SK-N-SH treated with all-trans-retinoic acid at 6 μM for 48 hours (cell line): ENCODE data around the gene BTNL9.

Source experiments
- ATAC-seq: fragments of 200-7000 bp; cut with Tn5 transposase; 3 replicates; pipeline ENCODE4 v1.9.1; 2020; ENCODE audit warnings: mild to moderate bottlenecking, moderate library complexity
- ARNTL ChIP-seq: fragments of 450-650 bp; formaldehyde crosslinking; IDR thresholded peaks from 2 replicates; pipeline ENCODE4 v1.5.0; 2020; ENCODE audit warnings: low read depth, mild to moderate bottlenecking, moderate library complexity, borderline replicate concordance
- BACH2 ChIP-seq: fragments of 250-450 bp; sonication (Bioruptor Pico); IDR thresholded peaks from 2 replicates; pipeline ENCODE4 v1.9.0; 2021; ENCODE audit warnings: mild to moderate bottlenecking, borderline replicate concordance
- CSDC2 ChIP-seq: fragments of 250-450 bp; sonication (Bioruptor Pico); IDR thresholded peaks from 2 replicates; pipeline ENCODE4 v1.5.0; 2020; ENCODE audit warnings: mild to moderate bottlenecking, moderate library complexity
- ESRRG ChIP-seq: fragments of 250-450 bp; sonication (Bioruptor Pico); IDR thresholded peaks from 2 replicates; pipeline ENCODE4 v1.6.1; 2021; ENCODE audit warnings: mild to moderate bottlenecking
- ISL1 ChIP-seq: fragments of 250-450 bp; sonication (Bioruptor Pico); IDR thresholded peaks from 2 replicates; pipeline ENCODE4 v2.1.2; 2022; ENCODE audit warnings: mild to moderate bottlenecking, moderate library complexity
- SNAI2 ChIP-seq: fragments of 250-450 bp; sonication (Bioruptor Pico); IDR thresholded peaks from 2 replicates; pipeline ENCODE4 v1.5.0; 2020; ENCODE audit warnings: mild to moderate bottlenecking, moderate library complexity
- TCF4 ChIP-seq: fragments of 250-450 bp; sonication (Bioruptor Pico); IDR thresholded peaks from 2 replicates; pipeline ENCODE4 v1.8.0; 2021; ENCODE audit warnings: mild to moderate bottlenecking, moderate library complexity, borderline replicate concordance
- TOX ChIP-seq: fragments of 250-450 bp; sonication (Bioruptor Pico); IDR thresholded peaks from 2 replicates; pipeline ENCODE4 v1.8.0; 2021; ENCODE audit warnings: mild to moderate bottlenecking, moderate library complexity, borderline replicate concordance
- ZC3H10 ChIP-seq: fragments of 250-450 bp; sonication (Bioruptor Pico); IDR thresholded peaks from 2 replicates; pipeline ENCODE4 v1.5.1; 2021; ENCODE audit warnings: mild to moderate bottlenecking, moderate library complexity
- ZFP3 ChIP-seq: fragments of 250-450 bp; sonication (Bioruptor Pico); IDR thresholded peaks from 2 replicates; pipeline ENCODE4 v1.5.0; 2020; ENCODE audit warnings: mild to moderate bottlenecking, moderate library complexity
- ZFP30 ChIP-seq: fragments of 450-650 bp; formaldehyde crosslinking; IDR thresholded peaks from 2 replicates; pipeline ENCODE4 v1.5.0; 2022; ENCODE audit warnings: mild to moderate bottlenecking, moderate library complexity
- ZNF565 ChIP-seq: fragments of 450-650 bp; formaldehyde crosslinking; conservative IDR thresholded peaks from 2 replicates; pipeline ENCODE4 v1.5.0; 2020; ENCODE audit warnings: low read depth, mild to moderate bottlenecking, moderate library complexity
- ZNF70 ChIP-seq: fragments of 450-650 bp; formaldehyde crosslinking; IDR thresholded peaks from 2 replicates; pipeline ENCODE4 v1.5.0; 2020; ENCODE audit warnings: mild to moderate bottlenecking, moderate library complexity
- ZNF8 ChIP-seq: fragments of 450-650 bp; formaldehyde crosslinking; IDR thresholded peaks from 2 replicates; pipeline ENCODE4 v1.5.0; 2020; ENCODE audit warnings: mild to moderate bottlenecking, moderate library complexity
- TF ChIP-seq, protein P1 (sequence below): fragments of 250-450 bp; sonication (Bioruptor Pico); IDR thresholded peaks from 2 replicates; pipeline ENCODE4 v1.5.1; 2021; ENCODE audit warnings: mild to moderate bottlenecking, moderate library complexity
- TF ChIP-seq, protein P2 (sequence below): fragments of 250-450 bp; sonication (Bioruptor Pico); IDR thresholded peaks from 2 replicates; pipeline ENCODE4 v1.5.0; 2020; ENCODE audit warnings: mild to moderate bottlenecking, moderate library complexity
- TF ChIP-seq, protein P3 (sequence below): fragments of 250-450 bp; sonication (Bioruptor Pico); IDR thresholded peaks from 2 replicates; pipeline ENCODE4 v1.8.0; 2020; ENCODE audit warnings: mild to moderate bottlenecking, moderate library complexity, borderline replicate concordance
- TF ChIP-seq, protein P4 (sequence below): fragments of 250-450 bp; sonication (Bioruptor Pico); IDR thresholded peaks from 2 replicates; pipeline ENCODE4 v1.5.1; 2020; ENCODE audit warnings: low read depth, mild to moderate bottlenecking, moderate library complexity

The BTNL9 gene

DNA sequence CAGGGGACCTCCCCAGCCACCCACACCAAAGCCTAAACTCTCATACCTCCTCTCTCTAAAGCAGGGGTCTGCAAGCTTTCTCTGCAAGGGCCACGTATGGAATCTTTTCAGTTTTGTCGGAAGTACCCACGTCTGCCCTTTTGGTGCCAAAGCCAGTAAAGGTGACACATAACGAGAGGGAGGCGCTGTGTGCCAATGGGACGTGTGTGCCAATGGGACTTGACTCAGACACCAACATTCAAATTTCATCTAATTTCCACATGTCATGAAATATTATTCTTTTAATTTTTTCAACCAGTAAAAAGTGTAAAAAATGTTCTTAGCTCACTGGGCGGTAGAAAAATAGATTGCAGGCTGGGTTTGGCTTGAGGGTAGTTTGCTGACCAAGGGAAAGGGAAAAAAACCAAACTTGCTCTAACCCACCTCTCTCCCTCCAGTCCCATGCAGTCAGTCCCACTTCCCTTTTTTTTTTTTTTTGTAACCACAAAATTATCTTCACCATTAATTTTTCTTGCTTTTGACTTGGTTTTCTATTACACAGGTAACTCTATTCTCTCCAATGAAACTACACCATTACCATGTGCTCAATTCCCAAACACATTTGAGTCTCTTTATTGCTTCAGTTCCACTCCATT lies 65.4 kb downstream of the BTNL9 start:
- TF ChIP-seq, protein P1, sequence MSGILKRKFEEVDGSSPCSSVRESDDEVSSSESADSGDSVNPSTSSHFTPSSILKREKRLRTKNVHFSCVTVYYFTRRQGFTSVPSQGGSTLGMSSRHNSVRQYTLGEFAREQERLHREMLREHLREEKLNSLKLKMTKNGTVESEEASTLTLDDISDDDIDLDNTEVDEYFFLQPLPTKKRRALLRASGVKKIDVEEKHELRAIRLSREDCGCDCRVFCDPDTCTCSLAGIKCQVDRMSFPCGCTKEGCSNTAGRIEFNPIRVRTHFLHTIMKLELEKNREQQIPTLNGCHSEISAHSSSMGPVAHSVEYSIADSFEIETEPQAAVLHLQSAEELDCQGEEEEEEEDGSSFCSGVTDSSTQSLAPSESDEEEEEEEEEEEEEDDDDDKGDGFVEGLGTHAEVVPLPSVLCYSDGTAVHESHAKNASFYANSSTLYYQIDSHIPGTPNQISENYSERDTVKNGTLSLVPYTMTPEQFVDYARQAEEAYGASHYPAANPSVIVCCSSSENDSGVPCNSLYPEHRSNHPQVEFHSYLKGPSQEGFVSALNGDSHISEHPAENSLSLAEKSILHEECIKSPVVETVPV (CRISPR knock-in tag): no peak
- no peak for ATAC-seq

DNA sequence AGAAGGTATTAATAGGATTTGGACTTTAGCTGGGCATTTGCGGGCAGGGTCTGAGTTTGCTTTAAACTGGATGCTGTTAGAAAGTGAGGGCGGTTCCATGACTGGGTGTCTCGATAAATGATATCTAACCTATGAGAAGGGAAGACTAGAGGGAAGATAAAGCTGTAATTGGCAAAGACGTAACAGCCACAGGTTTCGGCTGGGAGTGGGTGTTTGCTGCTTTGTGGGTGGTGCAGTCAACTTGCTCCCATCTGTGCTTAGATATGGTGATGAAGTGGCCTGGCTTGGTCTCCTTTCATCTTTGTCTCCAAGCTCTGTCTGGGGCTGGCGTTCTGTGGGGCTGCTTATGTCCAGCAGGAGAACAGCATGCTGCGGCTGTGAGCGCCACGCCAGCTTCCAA lies 67.6 kb downstream of the BTNL9 start:
- no peak for ATAC-seq
- TF ChIP-seq ZNF565 (CRISPR knock-in tag) (no peak), ZFP30 (CRISPR knock-in tag) (no peak), ESRRG (CRISPR knock-in tag) (no peak), ZFP3 (CRISPR knock-in tag) (no peak), ZC3H10 (CRISPR knock-in tag) (no peak), ZNF8 (CRISPR knock-in tag) (no peak), ISL1 (CRISPR knock-in tag) (no peak), BACH2 (CRISPR knock-in tag) (no peak)
- TF ChIP-seq, protein P1 (CRISPR knock-in tag): no peak
- TF ChIP-seq, protein P2, sequence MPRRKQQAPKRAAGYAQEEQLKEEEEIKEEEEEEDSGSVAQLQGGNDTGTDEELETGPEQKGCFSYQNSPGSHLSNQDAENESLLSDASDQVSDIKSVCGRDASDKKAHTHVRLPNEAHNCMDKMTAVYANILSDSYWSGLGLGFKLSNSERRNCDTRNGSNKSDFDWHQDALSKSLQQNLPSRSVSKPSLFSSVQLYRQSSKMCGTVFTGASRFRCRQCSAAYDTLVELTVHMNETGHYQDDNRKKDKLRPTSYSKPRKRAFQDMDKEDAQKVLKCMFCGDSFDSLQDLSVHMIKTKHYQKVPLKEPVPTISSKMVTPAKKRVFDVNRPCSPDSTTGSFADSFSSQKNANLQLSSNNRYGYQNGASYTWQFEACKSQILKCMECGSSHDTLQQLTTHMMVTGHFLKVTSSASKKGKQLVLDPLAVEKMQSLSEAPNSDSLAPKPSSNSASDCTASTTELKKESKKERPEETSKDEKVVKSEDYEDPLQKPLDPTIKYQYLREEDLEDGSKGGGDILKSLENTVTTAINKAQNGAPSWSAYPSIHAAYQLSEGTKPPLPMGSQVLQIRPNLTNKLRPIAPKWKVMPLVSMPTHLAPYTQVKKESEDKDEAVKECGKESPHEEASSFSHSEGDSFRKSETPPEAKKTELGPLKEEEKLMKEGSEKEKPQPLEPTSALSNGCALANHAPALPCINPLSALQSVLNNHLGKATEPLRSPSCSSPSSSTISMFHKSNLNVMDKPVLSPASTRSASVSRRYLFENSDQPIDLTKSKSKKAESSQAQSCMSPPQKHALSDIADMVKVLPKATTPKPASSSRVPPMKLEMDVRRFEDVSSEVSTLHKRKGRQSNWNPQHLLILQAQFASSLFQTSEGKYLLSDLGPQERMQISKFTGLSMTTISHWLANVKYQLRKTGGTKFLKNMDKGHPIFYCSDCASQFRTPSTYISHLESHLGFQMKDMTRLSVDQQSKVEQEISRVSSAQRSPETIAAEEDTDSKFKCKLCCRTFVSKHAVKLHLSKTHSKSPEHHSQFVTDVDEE (CRISPR knock-in tag): no peak
- TF ChIP-seq, protein P3, sequence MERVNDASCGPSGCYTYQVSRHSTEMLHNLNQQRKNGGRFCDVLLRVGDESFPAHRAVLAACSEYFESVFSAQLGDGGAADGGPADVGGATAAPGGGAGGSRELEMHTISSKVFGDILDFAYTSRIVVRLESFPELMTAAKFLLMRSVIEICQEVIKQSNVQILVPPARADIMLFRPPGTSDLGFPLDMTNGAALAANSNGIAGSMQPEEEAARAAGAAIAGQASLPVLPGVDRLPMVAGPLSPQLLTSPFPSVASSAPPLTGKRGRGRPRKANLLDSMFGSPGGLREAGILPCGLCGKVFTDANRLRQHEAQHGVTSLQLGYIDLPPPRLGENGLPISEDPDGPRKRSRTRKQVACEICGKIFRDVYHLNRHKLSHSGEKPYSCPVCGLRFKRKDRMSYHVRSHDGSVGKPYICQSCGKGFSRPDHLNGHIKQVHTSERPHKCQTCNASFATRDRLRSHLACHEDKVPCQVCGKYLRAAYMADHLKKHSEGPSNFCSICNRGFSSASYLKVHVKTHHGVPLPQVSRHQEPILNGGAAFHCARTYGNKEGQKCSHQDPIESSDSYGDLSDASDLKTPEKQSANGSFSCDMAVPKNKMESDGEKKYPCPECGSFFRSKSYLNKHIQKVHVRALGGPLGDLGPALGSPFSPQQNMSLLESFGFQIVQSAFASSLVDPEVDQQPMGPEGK (CRISPR knock-in tag): no peak
- TF ChIP-seq, all 23 proteins: peak for 0

DNA sequence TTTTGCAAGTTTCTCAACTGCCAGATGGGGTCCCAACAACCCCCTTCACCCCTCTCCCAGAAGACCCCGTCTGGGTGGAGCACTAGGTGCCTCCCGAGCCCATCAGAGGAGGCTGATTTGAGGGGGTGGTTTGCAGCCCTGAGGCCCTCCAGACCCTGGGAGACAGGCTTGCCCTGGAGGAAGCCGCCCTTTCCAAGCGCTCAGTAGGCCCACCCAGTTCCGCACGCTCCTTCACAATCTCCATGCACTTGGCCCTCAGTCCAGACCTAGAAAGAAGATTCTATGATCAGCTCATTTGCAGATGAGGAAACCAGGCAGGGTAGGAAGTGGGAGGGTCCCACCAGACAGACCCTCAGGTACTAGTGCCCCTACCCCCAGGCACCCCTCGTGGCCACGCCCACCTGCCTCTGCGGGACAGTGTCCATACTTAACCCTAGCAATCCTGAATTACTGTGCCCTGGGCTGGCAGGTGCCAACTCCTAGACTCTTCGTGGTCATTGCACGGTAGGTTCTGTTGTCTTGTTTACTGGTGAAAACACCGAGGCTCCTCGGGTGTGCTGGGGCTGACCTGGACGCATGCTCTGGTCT lies 68.6 kb downstream of the BTNL9 start:
- ATAC-seq: no peak
- no peak for TF ChIP-seq ARNTL (CRISPR knock-in tag)
- TF ChIP-seq ZFP3 (CRISPR knock-in tag): no peak
- TF ChIP-seq, protein P4, sequence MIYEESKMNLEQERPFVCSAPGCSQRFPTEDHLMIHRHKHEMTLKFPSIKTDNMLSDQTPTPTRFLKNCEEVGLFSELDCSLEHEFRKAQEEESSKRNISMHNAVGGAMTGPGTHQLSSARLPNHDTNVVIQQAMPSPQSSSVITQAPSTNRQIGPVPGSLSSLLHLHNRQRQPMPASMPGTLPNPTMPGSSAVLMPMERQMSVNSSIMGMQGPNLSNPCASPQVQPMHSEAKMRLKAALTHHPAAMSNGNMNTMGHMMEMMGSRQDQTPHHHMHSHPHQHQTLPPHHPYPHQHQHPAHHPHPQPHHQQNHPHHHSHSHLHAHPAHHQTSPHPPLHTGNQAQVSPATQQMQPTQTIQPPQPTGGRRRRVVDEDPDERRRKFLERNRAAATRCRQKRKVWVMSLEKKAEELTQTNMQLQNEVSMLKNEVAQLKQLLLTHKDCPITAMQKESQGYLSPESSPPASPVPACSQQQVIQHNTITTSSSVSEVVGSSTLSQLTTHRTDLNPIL (CRISPR knock-in tag): no peak
- TF ChIP-seq, all 23 proteins: peak for 0

DNA sequence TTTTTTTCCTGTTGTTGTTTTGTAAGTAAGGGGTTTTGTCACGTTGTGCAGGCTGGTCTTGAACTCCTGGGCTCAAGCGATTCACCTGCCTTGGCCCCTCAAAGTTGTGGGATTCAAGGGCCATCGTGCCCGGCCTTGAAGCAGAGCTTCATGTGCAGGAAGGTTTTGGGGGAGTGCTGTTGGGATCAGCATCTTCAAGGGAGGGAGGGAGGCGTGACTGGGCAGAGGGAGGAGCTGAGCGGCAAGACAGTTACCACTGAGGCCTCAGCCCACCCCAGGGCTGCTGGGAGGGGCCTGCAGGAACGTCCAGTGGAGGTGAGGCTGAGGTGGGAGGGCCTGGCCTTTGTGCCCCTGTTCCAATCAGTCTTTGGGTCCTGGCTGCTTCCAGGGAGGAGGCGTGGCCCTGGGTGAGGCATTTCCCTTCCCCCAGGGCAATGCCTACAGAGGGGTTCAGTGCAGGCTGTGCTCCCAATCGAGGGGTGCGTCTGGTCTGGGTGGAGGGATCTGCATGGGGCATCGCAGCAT lies 69.5 kb downstream of the BTNL9 start:
- ATAC-seq: no peak
- TF ChIP-seq TOX (CRISPR knock-in tag): no peak
- no peak for TF ChIP-seq ZNF70
- TF ChIP-seq ISL1 (CRISPR knock-in tag): no peak
- TF ChIP-seq SNAI2 (CRISPR knock-in tag): no peak
- no peak for TF ChIP-seq CSDC2 (CRISPR knock-in tag)
- TF ChIP-seq, protein P2 (CRISPR knock-in tag): no peak
- TF ChIP-seq, protein P3 (CRISPR knock-in tag): no peak
- TF ChIP-seq TCF4 (CRISPR knock-in tag): no peak
- TF ChIP-seq, protein P4 (CRISPR knock-in tag): no peak
- TF ChIP-seq ZFP30 (CRISPR knock-in tag): no peak
